GM12873 (cell line): Measurements from ENCODE around the gene HDLBP.

Experiments used
- TF ChIP-seq, protein P1 (sequence below): IDR thresholded peaks from 2 replicates; pipeline ENCODE4 v1.5.1; 2012; ENCODE audit warnings: low read depth, mild to moderate bottlenecking, moderate library complexity, low read length, control low read depth; ENCODE audit not compliant: insufficient read depth; ENCODE audit errors: missing control alignments

The HDLBP gene

DNA sequence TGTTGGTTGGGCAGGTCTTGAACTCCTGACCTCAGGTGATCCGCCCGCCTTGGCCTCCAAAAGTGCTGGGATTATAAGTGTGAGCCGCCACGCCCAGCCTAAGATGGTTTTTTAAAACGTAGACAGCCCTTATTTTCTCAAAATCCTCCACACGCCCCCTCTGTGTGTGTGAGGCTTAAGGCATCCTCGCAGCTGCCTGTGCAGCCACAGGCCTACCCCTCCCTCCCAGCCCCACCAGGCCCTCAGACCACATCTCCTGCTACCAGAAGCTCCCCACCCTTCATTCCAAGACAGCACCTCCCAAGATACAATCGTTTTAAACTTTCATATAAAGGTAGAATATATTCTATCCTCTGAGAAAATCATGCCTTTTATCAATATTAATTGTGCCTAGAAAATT lies 122.2 kb downstream of the HDLBP start:
- TF ChIP-seq, protein P1, sequence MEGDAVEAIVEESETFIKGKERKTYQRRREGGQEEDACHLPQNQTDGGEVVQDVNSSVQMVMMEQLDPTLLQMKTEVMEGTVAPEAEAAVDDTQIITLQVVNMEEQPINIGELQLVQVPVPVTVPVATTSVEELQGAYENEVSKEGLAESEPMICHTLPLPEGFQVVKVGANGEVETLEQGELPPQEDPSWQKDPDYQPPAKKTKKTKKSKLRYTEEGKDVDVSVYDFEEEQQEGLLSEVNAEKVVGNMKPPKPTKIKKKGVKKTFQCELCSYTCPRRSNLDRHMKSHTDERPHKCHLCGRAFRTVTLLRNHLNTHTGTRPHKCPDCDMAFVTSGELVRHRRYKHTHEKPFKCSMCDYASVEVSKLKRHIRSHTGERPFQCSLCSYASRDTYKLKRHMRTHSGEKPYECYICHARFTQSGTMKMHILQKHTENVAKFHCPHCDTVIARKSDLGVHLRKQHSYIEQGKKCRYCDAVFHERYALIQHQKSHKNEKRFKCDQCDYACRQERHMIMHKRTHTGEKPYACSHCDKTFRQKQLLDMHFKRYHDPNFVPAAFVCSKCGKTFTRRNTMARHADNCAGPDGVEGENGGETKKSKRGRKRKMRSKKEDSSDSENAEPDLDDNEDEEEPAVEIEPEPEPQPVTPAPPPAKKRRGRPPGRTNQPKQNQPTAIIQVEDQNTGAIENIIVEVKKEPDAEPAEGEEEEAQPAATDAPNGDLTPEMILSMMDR = no peak

DNA sequence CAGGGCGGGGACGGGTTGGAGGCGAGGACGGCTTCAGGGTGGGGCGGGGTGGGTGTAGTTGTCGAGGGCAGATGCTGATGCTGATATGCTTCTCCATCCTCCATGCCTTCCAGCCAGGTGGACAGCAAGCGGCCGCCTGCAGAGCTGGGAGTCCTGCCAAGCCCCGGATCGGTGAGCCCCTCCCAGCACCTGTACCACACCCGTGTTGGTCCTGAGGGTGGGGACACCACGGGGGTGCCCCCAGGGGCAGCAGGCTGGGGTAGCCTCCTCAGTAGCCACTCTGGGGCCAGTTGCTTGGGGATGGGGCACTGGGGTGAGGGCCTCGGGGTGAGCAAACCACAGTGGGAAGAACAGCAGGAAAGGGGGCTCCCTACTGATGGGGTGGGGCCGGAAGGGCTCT lies 124.4 kb downstream of the HDLBP start:
- TF ChIP-seq, protein P1 = no peak

DNA sequence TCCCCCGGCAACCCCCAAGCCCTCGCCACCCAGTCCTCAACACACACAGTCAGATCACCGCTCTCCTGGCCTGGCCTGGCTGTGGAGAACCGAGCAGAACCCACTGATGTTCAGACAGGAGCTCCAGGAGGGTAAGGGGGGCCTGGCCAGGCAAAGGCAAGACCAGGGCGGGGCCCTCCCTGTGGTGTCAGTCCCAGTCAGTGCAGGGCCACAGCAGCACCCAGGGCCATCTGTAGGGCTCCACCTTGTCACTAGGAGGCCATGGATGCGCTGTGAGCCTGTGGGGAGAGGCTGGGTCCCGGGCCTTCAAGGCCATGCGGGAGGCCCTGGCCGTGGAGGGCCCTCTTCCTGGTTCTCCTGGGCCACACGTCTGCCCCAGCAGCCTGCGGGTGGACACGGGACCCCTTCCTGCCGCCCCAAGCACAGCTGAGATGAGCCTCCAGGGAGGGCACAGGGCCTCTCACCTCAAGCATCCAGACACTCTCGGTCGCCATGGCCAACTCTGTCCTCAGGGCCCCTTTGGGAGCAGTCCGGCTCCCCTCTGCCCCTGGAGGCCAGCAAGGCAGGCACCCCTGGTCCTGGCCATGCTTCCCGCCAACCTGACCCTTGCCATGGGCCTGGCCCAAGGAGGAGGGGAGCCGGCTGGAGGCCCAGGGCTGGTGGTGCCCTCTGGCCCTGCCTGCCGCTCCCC lies 125.0 kb downstream of the HDLBP start:
- TF ChIP-seq, protein P1 = no peak

DNA sequence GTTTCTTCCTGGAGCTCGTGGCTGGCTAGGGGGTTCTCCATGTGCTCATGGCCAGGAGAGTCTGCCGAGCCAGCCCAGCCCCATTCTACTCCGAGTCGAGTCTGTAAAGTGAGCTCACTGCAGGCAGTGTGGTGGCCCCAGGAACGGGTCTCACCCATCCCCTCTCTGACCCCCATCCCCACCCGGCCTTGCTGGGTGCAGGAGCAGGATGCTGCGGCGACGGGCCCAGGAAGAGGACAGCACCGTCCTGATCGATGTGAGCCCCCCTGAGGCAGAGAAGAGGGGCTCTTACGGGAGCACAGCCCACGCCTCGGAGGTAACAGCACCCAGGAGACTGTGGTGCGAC lies 125.6 kb downstream of the HDLBP start:
- TF ChIP-seq, protein P1 = no peak

DNA sequence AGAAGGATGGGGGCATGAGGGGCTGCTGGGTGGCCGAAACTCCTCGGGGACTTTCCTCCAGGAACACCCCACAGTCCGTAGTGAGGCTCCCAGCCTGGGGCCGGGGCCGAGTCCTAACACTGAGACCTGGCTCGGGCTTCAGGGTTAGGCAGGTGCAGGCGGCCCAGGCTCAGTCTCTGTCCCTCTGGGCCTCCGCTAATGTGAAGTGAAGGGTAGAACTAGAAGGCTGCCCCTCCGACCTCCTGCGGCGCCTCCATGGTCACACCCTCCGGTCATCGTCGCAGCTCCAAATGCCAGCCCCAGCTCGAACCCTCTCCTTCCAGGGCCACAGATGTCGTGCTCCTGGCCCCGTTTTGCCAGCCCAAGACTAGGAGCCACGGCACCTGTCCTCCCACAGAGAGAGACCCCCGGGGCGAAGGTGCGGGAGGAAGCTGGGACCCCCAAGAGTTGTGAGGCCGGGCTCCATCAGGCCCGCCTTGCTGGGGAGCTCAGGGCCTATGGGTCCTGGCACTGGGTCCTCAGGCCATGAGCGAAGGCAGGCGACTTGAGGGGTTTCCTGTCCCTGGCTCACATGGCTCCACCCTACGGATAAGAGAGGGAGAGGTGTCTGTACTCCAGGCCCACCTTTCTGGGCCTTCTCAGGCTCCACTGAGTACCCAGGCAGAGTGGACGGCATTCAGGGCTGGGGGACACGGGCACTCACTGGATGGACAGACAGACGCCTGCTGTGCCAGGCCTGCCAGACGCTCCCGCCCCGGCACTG lies 126.2 kb downstream of the HDLBP start:
- TF ChIP-seq, protein P1 = no peak

DNA sequence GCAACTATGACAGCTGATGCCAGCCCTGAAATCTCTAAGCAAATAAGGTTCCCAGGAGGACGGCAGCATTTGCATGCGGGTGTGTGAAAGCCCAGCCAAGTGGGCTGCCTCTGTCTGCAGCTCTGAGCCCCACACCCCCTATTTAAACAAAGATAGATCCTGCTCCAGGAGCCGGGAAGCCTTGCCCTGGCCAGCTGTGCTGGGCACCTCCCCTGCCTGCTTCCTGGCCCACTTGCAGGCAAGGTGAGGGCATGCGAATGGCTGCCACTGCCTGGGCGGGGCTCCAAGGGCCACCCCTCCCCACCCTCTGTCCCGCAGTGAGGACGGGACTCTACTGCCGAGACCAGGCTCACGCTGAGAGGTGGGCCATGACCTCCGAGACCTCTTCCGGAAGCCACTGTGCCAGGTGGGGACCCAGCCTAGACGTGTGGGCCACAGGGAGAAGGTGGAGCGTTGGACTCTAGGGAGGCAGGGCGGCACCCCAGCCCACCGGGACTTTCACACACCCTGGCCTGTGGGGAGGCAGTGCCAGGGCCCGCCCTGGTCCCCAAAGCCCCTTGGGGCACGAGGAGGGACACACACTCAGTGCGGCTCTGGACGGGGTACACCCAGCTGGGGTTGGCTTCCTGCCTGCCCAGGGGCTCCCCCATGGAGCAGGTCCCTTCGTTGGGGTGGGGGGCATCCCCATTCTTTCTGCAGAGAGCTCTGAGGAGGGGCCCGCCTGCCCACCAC lies 126.9 kb downstream of the HDLBP start, which contains the start of gene ANO7:
Gene ANO7 (plus strand): TSS at position 317 of the 732 bp plus-strand sequence. CDS start 1,387 bp downstream, outside the sequence.
- TF ChIP-seq, protein P1 = no peak

DNA sequence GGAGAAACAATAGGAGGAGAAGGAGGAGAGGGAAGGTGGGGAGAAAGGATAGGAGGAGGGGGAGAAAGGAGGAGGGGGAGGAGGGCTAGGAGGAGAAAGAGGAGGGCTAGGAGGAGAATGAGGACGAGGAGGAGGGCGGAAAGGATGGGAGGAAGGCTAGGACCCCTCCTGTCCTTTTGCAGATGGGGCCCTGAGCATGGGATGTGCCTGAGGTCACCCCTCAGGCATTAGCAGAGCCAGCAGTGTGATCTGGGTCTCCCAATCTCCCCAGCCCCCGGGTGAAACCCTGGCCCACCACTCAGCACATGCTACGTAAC lies 127.6 kb downstream of the HDLBP start:
- TF ChIP-seq, protein P1 = no peak
